T1000 (cell line): ENCODE measurements around the gene CAPN3.
"Not testable (repeated sequence)": the region's sequence is repeated elsewhere in the genome, so short reads cannot be mapped to it uniquely, and the experiment has no call there.

Experiments used
- DNase-seq: peaks from one replicate; lab custom pipeline; 2025; ENCODE audit warnings: mixed read lengths; lab: John Stamatoyannopoulos, UW

Gene CAPN3

GRCh38 chr15:42359249-42359648 is at the start of gene CAPN3:
CAPN3 (plus strand) TSS chr15:42359501; CDS start chr15:42359806, 305 bp downstream.
- DNase-seq = no peak

GRCh38 chr15:42313463-42313862 is 45.8 kb upstream of the CAPN3 start:
- DNase-seq = no peak

GRCh38 chr15:42314818-42315217 is 44.5 kb upstream of the CAPN3 start:
- DNase-seq = no peak

- DNase-seq = no peak
Measured at GRCh38 chr15:42315521-42315920, 43.8 kb upstream of the CAPN3 start.

GRCh38 chr15:42316282-42316805 is 43.0 kb upstream of the CAPN3 start:
- not testable (repeated sequence) for DNase-seq

GRCh38 chr15:42319206-42319605 is 40.1 kb upstream of the CAPN3 start:
- no peak for DNase-seq

GRCh38 chr15:42324308-42324707 is 35.0 kb upstream of the CAPN3 start:
- no peak for DNase-seq

- no peak for DNase-seq
Measured at GRCh38 chr15:42329161-42329560, 30.1 kb upstream of the CAPN3 start.

- DNase-seq = no peak
Measured at GRCh38 chr15:42329992-42330391, 29.3 kb upstream of the CAPN3 start.

- DNase-seq = no peak
Measured at GRCh38 chr15:42331235-42331634, 28.1 kb upstream of the CAPN3 start.

GRCh38 chr15:42332331-42332730 is 27.0 kb upstream of the CAPN3 start:
- DNase-seq = no peak

GRCh38 chr15:42335074-42335473 is 24.2 kb upstream of the CAPN3 start:
- no peak for DNase-seq

- DNase-seq = not testable (repeated sequence)
Measured at GRCh38 chr15:42336650-42337049, 22.7 kb upstream of the CAPN3 start.

- DNase-seq = not testable (repeated sequence)
Measured at GRCh38 chr15:42337104-42337503, 22.2 kb upstream of the CAPN3 start.

GRCh38 chr15:42338500-42338899 is 20.8 kb upstream of the CAPN3 start:
- DNase-seq = no peak

- no peak for DNase-seq
Measured at GRCh38 chr15:42343596-42344232, 15.6 kb upstream of the CAPN3 start.

GRCh38 chr15:42344763-42345162 is 14.5 kb upstream of the CAPN3 start:
- no peak for DNase-seq

- no peak for DNase-seq
Measured at GRCh38 chr15:42345504-42345903, 13.8 kb upstream of the CAPN3 start.

- DNase-seq = no peak
Measured at GRCh38 chr15:42348083-42348482, 11.2 kb upstream of the CAPN3 start.

- no peak for DNase-seq
Measured at GRCh38 chr15:42349186-42349585, 10.1 kb upstream of the CAPN3 start.

GRCh38 chr15:42352401-42352800 is 6.9 kb upstream of the CAPN3 start:
- no peak for DNase-seq

- no peak for DNase-seq
Measured at GRCh38 chr15:42353061-42353460, 6.2 kb upstream of the CAPN3 start.

GRCh38 chr15:42354824-42355223 is 4.5 kb upstream of the CAPN3 start:
- DNase-seq = no peak

- no peak for DNase-seq
Measured at GRCh38 chr15:42355291-42355690, 4.0 kb upstream of the CAPN3 start.
